ENCODE data around the gene CTNNA2.

DNA sequence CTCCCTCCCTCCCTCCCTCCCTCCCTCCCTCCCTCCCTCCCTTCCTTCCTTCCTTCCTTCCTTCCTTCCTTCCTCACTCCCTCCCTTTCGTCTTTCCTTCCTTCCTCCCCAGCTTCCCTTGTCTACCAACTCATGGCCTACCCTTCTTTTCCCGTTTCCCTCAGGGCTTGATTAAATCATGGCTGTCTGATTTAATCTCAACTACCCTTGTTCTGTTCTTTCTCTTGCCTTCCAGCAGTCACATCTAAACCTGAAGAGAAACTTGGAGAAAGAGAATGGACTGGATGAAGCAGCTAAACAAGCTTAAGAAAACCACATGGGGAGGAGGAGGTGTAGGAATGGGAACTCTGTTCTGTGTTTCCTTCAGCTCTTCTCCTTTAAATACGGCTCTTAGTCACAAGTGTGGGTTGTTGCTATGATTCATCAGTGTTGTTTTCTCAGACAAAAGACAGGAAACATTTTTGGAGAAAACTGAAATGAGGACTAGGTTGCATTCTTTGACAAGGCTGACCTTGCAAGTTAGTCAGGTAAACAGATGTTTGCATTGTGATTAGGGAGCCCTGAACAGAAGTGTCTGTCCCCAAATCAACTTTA, 613.8 kb downstream of the CTNNA2 start:
- TF ChIP-seq, protein P1, sequence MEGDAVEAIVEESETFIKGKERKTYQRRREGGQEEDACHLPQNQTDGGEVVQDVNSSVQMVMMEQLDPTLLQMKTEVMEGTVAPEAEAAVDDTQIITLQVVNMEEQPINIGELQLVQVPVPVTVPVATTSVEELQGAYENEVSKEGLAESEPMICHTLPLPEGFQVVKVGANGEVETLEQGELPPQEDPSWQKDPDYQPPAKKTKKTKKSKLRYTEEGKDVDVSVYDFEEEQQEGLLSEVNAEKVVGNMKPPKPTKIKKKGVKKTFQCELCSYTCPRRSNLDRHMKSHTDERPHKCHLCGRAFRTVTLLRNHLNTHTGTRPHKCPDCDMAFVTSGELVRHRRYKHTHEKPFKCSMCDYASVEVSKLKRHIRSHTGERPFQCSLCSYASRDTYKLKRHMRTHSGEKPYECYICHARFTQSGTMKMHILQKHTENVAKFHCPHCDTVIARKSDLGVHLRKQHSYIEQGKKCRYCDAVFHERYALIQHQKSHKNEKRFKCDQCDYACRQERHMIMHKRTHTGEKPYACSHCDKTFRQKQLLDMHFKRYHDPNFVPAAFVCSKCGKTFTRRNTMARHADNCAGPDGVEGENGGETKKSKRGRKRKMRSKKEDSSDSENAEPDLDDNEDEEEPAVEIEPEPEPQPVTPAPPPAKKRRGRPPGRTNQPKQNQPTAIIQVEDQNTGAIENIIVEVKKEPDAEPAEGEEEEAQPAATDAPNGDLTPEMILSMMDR (IDR thresholded peaks at IDR 0.05; ENCODE audit: borderline replicate concordance, extremely low read depth, low read length, poor library complexity, severe bottlenecking) = no peak
- TF ChIP-seq EZH2 (IDR thresholded peaks at IDR 0.05; ENCODE audit: borderline replicate concordance, low read depth, low read length, severe bottlenecking) = no peak
